ENCODE data around the gene ADAMTS16. TPM values are rescaled to one million over a fixed set of nuclear protein-coding genes. Genes with fewer than 3 reads are reported as not detected.

ADAMTS16 gene
- total RNA-seq, 2 experiments from 2014 or later: not detected

DNA sequence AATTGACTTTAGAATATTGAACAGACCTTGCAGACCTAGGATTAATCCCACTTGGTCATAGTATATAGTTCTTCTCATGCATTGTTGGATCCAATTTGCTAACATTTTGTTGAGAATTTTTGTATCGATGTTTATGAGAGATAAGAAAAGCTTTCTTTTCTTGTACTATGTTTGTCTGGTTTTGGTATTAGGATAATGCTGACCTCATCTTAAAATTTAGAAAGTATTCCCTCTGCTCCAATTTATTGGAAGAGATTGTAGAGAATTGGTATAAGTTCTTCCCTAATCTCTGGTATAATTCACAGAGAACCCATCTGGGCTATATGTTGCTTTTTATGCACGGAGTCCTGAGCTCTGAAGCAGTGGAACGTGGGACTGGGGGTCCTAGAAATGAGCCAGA is 67.7 kb downstream of the ADAMTS16 start:
- no peak overlapping the region for H3K4me3 Mint-ChIP-seq
- no peaks in the 10 kb centered on the region for H3K27me3 Mint-ChIP-seq
- H3K4me1 Mint-ChIP-seq: no peaks in the 10 kb centered on the region
- POLR2A ChIA-PET: no interaction called here
- no peaks in the 10 kb centered on the region for H3K9me3 Mint-ChIP-seq
- no peak for DNase-seq
- no peaks in the 10 kb centered on the region for H3K36me3 Mint-ChIP-seq (ENCODE audit: low read depth)
- no peak overlapping the region for H3K27ac Mint-ChIP-seq
- CTCF ChIA-PET: no interaction called here

DNA sequence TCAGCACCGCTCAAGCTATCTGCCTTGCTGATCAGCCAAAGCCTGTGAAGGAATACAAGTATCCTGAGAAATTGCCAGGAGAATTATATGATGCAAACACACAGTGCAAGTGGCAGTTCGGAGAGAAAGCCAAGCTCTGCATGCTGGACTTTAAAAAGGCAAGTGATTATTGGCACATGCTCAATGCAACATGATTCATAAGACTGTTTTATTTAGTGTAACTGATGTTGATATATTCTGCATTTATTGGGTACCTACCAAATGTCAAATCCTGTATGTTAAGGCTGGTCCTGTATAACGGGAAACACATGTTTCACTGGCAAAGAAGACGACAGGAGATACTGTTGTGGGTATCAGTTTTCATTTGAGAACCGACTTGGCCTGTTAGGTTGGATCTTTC is 69.0 kb downstream of the ADAMTS16 start:
- no peaks in the 10 kb centered on the region for H3K36me3 Mint-ChIP-seq (ENCODE audit: low read depth)
- ChIA-PET CTCF (no interaction called here), POLR2A (no interaction called here)
- H3K4me3 Mint-ChIP-seq: no peak overlapping the region
- H3K27ac Mint-ChIP-seq: no peak overlapping the region
- H3K4me1 Mint-ChIP-seq: no peaks in the 10 kb centered on the region
- no peaks in the 10 kb centered on the region for H3K9me3 Mint-ChIP-seq
- DNase-seq: no peak
- H3K27me3 Mint-ChIP-seq: no peaks in the 10 kb centered on the region

DNA sequence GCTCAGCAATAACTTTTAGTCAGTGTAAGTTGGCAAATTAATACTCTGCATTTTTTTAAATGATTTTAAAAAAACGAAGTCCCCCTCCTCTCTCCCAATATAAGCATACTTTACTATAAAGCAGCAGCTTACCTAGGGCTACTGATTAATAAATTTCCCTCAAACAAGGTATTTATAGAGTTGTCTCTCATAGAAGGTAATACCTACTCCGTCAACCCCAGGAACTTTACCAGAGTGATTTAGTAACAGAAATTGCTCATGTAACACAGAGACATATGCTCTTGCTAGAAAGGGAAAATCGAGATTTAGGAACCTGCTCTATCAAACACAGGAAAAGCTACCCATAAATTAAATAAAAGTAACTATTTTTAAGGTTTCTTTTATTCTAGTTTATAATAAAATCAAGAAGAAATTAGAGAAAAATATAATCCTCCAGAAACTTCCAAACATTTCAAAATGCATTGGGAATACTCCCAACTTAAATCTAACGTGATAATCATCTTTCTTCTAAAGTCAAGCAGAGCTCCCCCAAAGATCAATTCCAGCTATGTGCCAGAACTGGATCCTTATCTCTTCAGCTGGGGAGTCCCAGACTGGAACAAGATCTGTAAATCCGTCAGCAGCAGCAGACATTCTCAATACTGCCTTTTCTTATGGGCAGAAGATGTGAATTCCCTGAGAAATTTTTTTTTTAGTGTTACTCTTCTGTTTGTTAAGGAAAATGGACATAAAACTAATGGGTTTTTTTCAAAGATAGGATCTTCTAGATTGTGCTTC is 69.6 kb downstream of the ADAMTS16 start:
- POLR2A ChIA-PET: no interaction called here
- H3K9me3 Mint-ChIP-seq: no peaks in the 10 kb centered on the region
- CTCF ChIA-PET: no interaction called here
- DNase-seq: no peak
- H3K4me1 Mint-ChIP-seq: no peaks in the 10 kb centered on the region
- H3K4me3 Mint-ChIP-seq: no peak overlapping the region
- no peaks in the 10 kb centered on the region for H3K27me3 Mint-ChIP-seq
- H3K36me3 Mint-ChIP-seq (ENCODE audit: low read depth): no peaks in the 10 kb centered on the region
- no peak overlapping the region for H3K27ac Mint-ChIP-seq

DNA sequence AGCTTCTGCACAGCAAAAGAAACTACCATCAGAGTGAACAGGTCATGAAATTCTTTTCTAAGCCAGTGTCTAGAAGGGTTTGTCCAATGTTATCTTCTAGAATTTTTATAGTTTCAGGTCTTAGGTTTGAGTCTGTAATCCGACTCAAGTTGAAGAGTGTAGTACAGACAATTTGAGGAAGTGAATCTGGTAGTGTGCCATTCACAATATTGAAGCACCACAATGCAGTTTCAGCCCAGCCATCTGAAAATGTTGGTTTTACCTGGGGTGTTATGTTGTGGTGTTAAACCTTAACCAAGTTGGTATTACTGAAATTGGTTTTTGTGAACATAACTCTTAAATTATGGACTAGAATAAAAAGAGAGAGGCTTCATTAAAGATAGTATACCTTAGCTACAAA is 77.2 kb downstream of the ADAMTS16 start:
- DNase-seq: no peak
- Mint-ChIP-seq H3K9me3 (peaks cover 3% of the 10 kb centered on the region), H3K4me3 (no peak overlapping the region), H3K4me1 (no peaks in the 10 kb centered on the region), H3K36me3 (ENCODE audit: low read depth) (no peaks in the 10 kb centered on the region), H3K27me3 (no peaks in the 10 kb centered on the region), H3K27ac (no peak overlapping the region)
- POLR2A ChIA-PET: no interaction called here
- CTCF ChIA-PET: no interaction called here

DNA sequence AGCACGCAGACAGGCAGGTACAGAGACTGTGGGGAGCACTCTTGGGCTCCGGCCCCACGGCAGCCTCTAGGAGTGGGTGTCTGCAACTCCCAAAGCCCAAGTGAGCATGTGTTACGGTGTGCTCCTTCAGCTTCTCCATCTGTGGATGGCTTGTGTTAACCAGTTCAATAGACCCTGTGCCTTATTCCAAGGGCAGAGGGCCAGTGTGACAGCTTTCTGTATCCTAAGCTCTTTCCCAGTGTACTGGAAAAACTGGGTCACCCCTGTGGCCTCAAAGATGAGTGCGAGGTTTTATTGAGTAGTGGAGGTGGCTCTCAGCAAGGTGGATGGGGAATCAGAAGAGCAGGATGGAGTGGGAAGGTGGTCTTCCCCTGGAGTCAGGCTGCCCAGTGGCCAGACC is 78.3 kb downstream of the ADAMTS16 start:
- Mint-ChIP-seq H3K36me3 (ENCODE audit: low read depth) (no peaks in the 10 kb centered on the region), H3K27me3 (no peaks in the 10 kb centered on the region), H3K4me1 (no peaks in the 10 kb centered on the region), H3K4me3 (no peak overlapping the region), H3K9me3 (peaks cover 3% of the 10 kb centered on the region), H3K27ac (no peak overlapping the region)
- no peak for DNase-seq
- ChIA-PET CTCF (no interaction called here), POLR2A (no interaction called here)

DNA sequence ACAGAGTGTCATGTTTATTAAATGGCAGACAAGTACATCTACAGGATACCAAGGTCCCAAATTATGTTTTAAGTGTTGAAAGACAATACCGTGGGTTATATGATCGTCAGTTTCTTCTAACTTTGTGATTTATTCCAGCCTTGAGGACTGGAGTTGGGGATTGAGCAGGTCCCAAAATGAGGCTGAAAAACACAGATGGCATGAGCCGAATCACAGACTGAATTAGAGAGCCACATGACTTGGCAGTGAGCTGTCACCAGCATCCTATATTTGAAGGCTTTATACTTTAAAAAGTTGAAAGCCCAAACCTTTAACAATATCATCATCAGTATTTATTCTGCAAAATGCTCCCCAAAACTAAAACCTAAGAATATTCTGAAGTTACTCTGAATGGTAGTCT is 79.4 kb downstream of the ADAMTS16 start:
- Mint-ChIP-seq H3K4me1 (no peaks in the 10 kb centered on the region), H3K4me3 (no peak overlapping the region), H3K27ac (no peak overlapping the region), H3K36me3 (ENCODE audit: low read depth) (no peaks in the 10 kb centered on the region), H3K9me3 (peaks cover 3% of the 10 kb centered on the region), H3K27me3 (no peaks in the 10 kb centered on the region)
- CTCF ChIA-PET: no interaction called here
- no peak for DNase-seq
- POLR2A ChIA-PET: no interaction called here

DNA sequence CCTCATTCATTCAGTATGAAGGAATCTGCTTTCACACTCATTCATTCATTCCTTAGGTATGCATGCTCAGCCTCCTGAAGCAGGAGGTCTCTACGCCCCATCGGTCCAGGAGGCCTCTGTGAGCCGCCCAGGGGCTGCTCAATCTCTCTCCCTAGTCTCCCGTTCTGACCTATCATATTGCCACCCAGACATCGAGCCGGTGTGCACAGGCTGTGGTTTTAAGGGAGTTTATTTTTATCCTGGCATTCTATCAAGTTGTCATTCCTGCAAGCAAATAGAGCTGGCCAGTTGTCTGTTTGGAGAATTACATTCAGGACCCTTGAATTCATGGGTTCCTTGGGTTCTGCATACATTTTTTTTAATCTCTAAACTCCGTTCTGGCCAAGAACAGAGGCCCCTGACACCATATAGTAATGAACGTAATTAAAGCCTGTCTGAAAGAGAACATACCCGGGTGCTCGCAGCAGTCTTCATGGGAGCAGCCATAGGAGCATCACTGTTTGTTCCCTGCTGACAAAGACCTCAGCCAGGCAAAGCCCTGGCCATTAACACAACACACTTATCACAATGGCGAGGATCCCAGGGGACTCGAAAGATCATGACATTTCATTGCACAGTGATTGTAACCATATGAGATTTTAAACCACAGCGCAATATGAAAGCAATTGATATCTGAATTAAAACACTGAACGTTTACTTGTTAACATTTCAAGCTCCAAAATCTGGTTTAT is 80.9 kb downstream of the ADAMTS16 start:
- DNase-seq: no peak
- CTCF ChIA-PET: no interaction called here
- H3K9me3 Mint-ChIP-seq: peaks cover 3% of the 10 kb centered on the region
- H3K4me1 Mint-ChIP-seq: no peaks in the 10 kb centered on the region
- H3K4me3 Mint-ChIP-seq: no peak overlapping the region
- POLR2A ChIA-PET: no interaction called here
- no peak overlapping the region for H3K27ac Mint-ChIP-seq
- no peaks in the 10 kb centered on the region for H3K36me3 Mint-ChIP-seq (ENCODE audit: low read depth)
- no peaks in the 10 kb centered on the region for H3K27me3 Mint-ChIP-seq

DNA sequence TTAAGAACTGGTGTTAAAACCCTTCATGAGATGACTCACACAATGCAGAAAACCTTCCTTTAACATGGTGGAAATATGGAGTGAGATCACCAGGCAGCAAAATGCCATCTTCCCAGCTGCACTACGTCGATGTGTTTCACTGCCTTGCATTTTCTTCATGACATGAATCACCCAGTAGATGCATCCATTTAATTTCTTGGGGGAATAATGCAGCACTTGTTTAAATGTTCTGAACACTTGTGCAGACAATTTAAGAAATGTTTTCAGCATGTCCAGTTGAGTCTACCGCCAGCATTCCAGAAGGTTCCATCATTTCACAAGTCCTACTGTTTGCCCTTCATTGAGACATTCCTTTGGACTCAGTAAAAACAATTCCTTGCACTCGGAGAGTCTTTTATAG is 81.6 kb downstream of the ADAMTS16 start:
- H3K36me3 Mint-ChIP-seq (ENCODE audit: low read depth): no peaks in the 10 kb centered on the region
- peaks cover 3% of the 10 kb centered on the region for H3K9me3 Mint-ChIP-seq
- no peaks in the 10 kb centered on the region for H3K4me1 Mint-ChIP-seq
- CTCF ChIA-PET: no interaction called here
- no peak for DNase-seq
- H3K27ac Mint-ChIP-seq: no peak overlapping the region
- no peaks in the 10 kb centered on the region for H3K27me3 Mint-ChIP-seq
- no peak overlapping the region for H3K4me3 Mint-ChIP-seq
- POLR2A ChIA-PET: no interaction called here

DNA sequence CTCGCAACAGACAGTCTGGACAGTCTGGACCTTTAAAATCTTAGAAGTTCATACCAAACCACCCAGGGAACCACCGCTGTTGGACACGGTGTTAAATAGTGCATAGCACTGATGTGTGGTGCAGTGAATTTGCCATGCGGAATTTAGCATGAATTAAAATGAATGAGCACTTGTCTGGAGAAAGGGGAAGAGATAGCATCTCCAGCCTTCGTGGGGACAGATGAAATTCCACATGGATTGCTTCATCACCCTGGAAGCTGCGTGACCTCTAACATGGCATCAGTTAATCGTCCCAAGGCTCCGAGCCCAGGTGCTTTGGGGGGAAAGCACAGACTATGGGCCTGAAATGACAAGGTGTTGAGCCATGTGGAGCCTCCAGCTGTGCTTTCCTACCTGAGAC is 91.4 kb downstream of the ADAMTS16 start:
- H3K27ac Mint-ChIP-seq: no peak overlapping the region
- no peak for DNase-seq
- H3K36me3 Mint-ChIP-seq (ENCODE audit: low read depth): no peaks in the 10 kb centered on the region
- no peaks in the 10 kb centered on the region for H3K4me1 Mint-ChIP-seq
- H3K4me3 Mint-ChIP-seq: no peak overlapping the region
- ChIA-PET CTCF (no interaction called here), POLR2A (no interaction called here)
- H3K27me3 Mint-ChIP-seq: no peaks in the 10 kb centered on the region
- H3K9me3 Mint-ChIP-seq: no peaks in the 10 kb centered on the region

DNA sequence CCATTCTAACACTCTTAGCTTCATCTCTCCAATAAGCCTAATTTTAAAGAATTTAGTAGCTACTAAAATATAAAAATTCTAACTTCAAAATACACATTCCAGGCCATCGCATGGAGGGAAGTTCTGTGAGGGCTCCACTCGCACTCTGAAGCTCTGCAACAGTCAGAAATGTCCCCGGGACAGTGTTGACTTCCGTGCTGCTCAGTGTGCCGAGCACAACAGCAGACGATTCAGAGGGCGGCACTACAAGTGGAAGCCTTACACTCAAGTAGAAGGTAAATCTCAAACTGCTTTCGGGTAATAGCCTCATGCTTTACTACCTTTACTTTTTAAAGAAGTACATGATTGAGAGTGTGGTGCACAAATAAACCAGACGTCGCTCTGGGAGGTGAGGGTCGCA is 94.8 kb downstream of the ADAMTS16 start:
- H3K36me3 Mint-ChIP-seq (ENCODE audit: low read depth): no peaks in the 10 kb centered on the region
- CTCF ChIA-PET: no interaction called here
- POLR2A ChIA-PET: no interaction called here
- H3K4me3 Mint-ChIP-seq: no peak overlapping the region
- no peaks in the 10 kb centered on the region for H3K4me1 Mint-ChIP-seq
- H3K9me3 Mint-ChIP-seq: no peaks in the 10 kb centered on the region
- DNase-seq: no peak
- H3K27me3 Mint-ChIP-seq: no peaks in the 10 kb centered on the region
- no peak overlapping the region for H3K27ac Mint-ChIP-seq

DNA sequence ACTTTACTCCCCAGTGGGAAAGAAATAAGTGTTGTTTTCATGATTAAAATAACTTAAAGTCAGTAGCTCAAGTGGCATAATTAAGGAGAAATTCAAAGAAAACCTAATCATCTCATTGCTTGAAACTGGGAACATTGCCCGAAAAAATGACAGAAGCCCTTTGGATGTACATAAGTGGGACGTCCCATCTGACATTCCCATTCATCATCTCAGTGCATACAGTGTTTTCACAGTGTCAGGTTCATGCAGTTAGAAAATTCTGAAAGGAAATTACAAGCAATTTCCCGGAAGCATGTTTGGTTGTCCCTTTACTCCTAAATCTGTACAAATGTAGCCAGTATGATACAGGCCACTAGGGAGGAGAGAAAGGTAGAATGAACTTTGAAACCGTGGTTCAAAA is 95.6 kb downstream of the ADAMTS16 start:
- Mint-ChIP-seq H3K36me3 (ENCODE audit: low read depth) (no peaks in the 10 kb centered on the region), H3K4me3 (no peak overlapping the region), H3K9me3 (no peaks in the 10 kb centered on the region), H3K27ac (no peak overlapping the region), H3K27me3 (no peaks in the 10 kb centered on the region), H3K4me1 (no peaks in the 10 kb centered on the region)
- ChIA-PET POLR2A (no interaction called here), CTCF (no interaction called here)
- DNase-seq: no peak

DNA sequence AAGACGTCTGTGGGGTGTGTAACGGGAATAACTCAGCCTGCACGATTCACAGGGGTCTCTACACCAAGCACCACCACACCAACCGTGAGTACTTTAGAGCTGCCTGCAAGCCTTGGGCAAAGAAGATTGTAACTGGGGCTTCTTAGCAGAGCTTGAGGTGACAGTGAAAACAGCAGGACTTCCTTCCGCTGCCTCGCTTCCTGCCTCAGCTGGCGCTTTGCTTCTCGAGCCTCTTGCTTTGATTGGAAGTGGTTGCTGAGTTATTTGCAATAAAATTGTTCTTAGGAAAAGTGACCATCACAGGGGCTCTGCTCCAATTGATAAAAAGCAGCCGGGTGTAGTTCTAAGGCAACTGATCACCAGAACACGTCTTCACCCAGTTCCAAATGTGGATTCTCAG is 99.1 kb downstream of the ADAMTS16 start:
- H3K9me3 Mint-ChIP-seq: no peaks in the 10 kb centered on the region
- CTCF ChIA-PET: no interaction called here
- no peak overlapping the region for H3K4me3 Mint-ChIP-seq
- H3K27ac Mint-ChIP-seq: no peak overlapping the region
- no peaks in the 10 kb centered on the region for H3K36me3 Mint-ChIP-seq (ENCODE audit: low read depth)
- no peak for DNase-seq
- no peaks in the 10 kb centered on the region for H3K4me1 Mint-ChIP-seq
- POLR2A ChIA-PET: no interaction called here
- no peaks in the 10 kb centered on the region for H3K27me3 Mint-ChIP-seq

DNA sequence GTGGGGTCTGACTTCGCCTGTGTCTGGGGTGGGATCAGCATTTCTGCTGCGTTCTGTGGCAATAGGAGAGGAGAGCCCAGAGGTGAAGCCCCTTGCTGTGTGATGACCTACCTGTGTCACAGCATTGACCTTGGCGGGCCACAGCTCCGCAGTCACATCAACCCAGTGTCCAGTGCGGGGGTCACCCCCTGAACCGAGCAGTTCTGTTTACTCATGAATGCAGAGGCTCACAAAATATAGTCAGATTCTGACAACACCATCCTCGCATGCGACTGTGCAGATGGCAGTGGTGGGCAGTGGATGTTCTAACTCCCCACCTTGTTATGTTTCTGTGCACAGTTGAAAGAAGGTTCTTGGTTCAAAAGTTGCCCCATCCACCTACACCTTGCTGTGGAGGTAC is 100.1 kb downstream of the ADAMTS16 start:
- no peak overlapping the region for H3K27ac Mint-ChIP-seq
- ChIA-PET POLR2A (no interaction called here), CTCF (no interaction called here)
- no peak overlapping the region for H3K4me3 Mint-ChIP-seq
- DNase-seq: no peak
- H3K36me3 Mint-ChIP-seq (ENCODE audit: low read depth): no peaks in the 10 kb centered on the region
- no peaks in the 10 kb centered on the region for H3K4me1 Mint-ChIP-seq
- H3K9me3 Mint-ChIP-seq: no peaks in the 10 kb centered on the region
- H3K27me3 Mint-ChIP-seq: no peaks in the 10 kb centered on the region

DNA sequence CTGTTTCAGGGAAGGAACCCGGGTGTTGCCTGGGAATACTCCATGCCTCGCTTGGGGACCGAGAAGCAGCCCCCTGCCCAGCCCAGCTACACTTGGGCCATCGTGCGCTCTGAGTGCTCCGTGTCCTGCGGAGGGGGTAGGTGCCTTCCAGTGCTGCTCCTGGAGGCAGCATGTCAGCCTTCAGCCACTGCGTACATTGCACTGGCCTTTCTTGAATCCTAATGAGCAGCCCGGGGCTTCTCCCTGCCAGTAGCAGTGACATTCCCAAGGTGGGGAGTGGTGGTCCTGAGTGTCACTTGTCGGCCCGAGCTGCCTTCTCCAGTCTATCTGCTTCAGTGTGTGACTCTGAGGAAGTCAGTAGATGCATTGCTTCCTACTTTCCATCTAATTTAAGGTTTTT is 101.9 kb downstream of the ADAMTS16 start:
- H3K36me3 Mint-ChIP-seq (ENCODE audit: low read depth): no peaks in the 10 kb centered on the region
- H3K4me1 Mint-ChIP-seq: no peaks in the 10 kb centered on the region
- ChIA-PET CTCF (no interaction called here), POLR2A (no interaction called here)
- H3K27ac Mint-ChIP-seq: no peak overlapping the region
- H3K27me3 Mint-ChIP-seq: no peaks in the 10 kb centered on the region
- DNase-seq: no peak
- no peaks in the 10 kb centered on the region for H3K9me3 Mint-ChIP-seq
- no peak overlapping the region for H3K4me3 Mint-ChIP-seq

Data from activated CD4-positive, alpha-beta memory T cell treated with anti-CD3 and anti-CD28 coated beads, Interleukin-2, amount 10 ng/mL, durations not matched to agents 7 days and 5 days (primary cell).